IPS DF 19.7 (cell line): ENCODE data around the gene SLCO4A1.

Source experiments
- DNase-seq: peaks from one replicate; pipeline ENCODE4 v3.0.0-alpha.2; 2013; ENCODE audit warnings: low read depth, low spot score

SLCO4A1 gene

DNA sequence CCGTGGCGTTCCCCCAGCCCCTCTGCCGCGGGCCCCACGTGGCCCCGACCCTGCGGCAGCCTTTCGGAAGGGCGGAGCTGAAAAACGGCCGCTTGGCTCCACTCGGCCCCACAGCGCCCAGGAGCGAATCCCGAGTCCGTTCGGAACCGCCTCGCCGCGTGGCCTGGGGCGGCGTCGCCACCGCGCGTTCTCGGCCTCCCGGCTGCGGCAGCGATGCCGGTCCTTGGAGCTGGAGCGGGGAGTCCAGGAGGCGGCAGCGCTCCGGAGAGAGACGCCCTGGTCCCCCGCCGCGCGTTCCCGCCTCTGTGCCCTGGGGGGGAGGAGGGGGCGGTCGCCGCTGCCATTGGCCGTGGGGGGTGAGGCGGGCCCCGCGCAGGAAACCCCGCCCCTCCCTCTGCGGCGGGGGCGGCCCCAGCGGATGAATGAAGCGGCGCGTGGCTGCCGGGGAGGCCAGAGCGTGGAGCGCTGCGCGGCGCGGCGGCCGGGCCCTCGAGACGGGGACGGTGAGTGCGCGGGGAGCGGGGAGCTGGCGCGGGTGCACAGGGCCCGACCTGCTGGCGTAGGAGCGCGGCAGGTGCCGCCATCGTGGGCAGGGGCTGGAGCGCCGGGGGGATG lies at the start of gene SLCO4A1:
Gene SLCO4A1 (plus strand): TSS at position 453 of the 615 bp plus-strand sequence. CDS start 13,952 bp downstream, outside the sequence.
- DNase-seq: no peak

- DNase-seq: no peak
These were observed 49.7 kb upstream of the SLCO4A1 start for GRCh38 chr20:62592506-62593177.

- DNase-seq: no peak
These were observed 48.7 kb upstream of the SLCO4A1 start for GRCh38 chr20:62593616-62594015.

- DNase-seq: no peak
These were observed 47.2 kb upstream of the SLCO4A1 start for GRCh38 chr20:62595069-62595468.

- no peak for DNase-seq
These were observed 46.8 kb upstream of the SLCO4A1 start for GRCh38 chr20:62595491-62595890.

DNA sequence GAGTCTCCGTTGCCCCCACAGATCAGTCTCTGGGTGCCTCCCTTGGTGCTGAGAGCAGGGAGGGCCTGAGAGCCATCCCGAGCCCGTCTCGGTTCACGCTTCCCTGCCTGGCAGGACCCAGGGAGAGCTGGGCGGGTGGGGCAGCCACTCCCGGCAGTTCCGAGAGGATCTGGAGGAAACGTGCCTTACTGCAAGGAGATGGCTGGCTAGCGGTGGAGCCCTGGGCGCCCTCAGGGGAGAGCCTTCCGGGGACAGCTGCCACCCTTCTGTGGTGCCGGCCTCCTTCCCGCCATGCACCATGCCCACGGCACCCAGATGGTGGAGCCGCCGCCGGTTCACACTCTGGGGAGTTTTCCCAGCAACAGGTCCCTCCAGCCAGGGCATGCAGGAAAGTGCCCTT lies 45.8 kb upstream of the SLCO4A1 start:
- no peak for DNase-seq

- DNase-seq: no peak
These were observed 45.4 kb upstream of the SLCO4A1 start for GRCh38 chr20:62596921-62597320.

DNA sequence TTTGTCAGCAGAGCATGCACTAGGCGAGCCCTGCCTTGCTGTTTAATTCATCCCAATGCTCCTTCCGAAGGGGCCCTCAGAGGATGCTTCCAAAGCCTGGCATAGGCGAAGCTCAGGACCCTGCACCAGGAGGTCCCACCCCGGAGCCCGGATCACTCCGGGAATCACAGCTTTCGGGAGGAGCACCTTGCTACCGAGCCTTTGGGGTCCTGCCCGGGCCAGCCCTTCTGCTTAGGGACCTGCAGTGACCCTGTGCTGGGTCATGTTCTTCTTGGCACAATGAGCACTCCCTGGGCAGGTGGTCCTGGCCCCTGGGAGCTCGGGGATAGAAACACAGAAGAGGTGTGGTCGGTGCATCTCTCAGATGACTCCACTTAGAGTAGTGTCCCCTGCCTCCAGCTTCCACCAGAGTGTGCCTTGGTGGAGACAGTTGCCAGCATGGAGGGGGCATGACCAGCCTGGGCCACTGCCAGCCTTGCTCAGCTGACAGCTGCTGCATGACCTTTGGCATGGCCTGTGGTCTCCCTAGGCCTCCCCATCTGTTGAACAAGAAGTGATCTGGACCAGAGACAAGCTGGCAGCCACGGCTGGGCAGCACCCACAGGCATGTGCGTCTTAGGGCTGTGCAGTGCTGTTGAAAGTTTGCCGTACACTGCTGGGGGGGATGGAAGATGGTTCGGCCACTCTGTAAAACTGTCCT lies 44.7 kb upstream of the SLCO4A1 start:
- no peak for DNase-seq

DNA sequence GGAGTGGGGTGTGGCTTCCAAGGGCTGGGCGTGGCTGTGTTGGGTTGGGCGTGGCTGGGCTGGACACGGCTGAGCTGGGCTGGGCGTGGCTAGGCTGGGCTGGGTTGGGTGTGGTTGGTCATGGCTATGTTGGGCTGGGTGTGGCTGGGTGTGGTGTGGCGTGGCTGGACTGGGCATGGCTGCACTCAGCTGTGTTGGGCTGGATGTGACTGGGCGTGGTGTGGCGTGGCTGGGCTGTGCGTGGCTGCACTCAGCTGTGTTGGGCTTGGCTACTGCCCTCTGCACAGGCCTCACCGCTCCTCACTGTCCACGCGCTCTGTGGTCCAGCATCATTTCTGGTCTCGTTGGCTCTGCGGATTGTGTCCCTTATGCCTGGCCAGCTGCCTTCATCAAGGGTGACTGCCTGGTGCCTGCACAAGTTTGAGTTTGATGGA lies 43.5 kb upstream of the SLCO4A1 start:
- no peak for DNase-seq

GRCh38 chr20:62599216-62600110 lies 42.8 kb upstream of the SLCO4A1 start:
- DNase-seq: no peak

DNA sequence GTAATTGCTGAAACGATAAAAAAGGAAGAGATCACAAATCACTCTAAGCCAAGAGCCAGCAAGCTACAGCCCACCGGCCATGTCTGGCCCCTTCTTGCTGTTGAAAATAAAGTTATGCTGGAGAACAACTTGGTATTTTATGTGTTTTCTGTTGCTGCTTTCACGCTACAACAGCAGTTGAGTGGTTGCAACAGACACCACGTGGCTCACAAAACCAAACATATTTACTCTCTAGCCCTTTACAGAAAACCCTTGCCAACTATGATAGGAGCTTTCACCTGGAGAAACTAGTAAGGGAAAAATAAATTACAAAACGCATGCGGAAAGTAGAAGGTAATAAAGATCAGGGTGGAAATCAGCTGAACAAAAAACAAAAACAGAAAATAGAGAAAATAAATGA lies 41.1 kb upstream of the SLCO4A1 start:
- no peak for DNase-seq

GRCh38 chr20:62601714-62602113 lies 40.6 kb upstream of the SLCO4A1 start:
- DNase-seq: no peak

- DNase-seq: no peak
These were observed 39.8 kb upstream of the SLCO4A1 start for GRCh38 chr20:62602550-62602949.

- no peak for DNase-seq
These were observed 39.0 kb upstream of the SLCO4A1 start for GRCh38 chr20:62603021-62603906.

DNA sequence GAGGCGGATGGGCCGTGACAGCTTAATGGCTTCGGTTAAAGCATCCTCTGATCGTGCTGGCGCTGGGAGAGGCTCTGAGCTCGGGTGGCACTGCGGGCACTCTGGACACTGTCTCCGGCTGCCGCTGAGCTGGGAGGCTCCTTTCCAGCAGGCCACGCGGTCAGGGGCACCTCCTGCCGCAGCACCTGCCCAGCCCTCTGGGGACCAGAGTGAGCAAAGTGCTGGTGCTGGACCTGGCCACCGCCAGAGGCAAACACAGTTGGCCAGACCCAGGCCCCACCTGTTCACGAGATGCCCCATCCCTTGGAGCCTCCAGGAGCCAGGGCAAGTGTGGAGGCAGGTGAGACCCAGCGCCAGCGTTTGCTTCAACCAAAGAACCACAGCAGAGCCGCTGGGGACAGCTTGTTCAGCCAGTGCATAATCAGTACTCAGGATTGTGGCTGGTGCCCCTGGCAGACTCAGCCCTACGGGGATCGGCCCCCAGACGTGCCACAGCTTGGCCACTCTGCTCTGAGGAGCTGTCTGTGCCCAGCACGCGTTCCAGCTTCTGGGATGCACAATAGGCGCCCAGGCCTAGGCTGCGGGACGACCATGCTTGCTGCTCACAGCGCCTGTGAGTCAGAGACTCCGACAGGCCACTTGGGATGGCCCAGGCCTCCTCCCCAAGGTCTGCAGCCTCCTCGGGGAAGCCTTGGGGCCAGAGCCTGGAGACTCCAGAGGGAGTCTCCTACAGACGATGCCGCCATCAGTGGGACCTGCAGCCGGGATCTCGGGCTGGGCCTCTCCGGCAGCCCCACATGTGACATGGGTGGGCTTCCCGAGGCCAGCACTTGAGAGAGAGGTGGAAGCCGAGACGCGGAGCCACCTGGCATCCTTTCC lies 38.2 kb upstream of the SLCO4A1 start:
- DNase-seq: no peak

DNA sequence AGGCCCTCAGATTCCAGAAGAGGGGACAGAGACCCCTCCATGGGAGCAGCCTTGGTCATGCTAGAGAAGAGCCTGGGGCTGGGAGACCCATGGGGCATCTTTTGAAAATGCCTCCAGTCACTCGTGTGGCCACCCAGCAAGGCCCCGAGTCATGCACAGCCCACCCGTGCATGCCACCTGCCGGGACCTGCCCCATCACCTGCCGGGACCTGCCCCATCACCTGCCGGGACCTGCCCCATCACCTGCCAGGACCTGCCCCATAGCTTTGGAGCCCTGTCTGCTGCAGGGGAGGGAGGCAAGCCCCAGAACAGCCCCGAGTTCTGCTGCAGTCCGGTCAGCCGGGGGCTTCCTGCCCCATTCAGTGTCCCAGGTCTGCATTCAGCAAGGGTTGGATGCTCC lies 37.5 kb upstream of the SLCO4A1 start:
- DNase-seq: no peak

DNA sequence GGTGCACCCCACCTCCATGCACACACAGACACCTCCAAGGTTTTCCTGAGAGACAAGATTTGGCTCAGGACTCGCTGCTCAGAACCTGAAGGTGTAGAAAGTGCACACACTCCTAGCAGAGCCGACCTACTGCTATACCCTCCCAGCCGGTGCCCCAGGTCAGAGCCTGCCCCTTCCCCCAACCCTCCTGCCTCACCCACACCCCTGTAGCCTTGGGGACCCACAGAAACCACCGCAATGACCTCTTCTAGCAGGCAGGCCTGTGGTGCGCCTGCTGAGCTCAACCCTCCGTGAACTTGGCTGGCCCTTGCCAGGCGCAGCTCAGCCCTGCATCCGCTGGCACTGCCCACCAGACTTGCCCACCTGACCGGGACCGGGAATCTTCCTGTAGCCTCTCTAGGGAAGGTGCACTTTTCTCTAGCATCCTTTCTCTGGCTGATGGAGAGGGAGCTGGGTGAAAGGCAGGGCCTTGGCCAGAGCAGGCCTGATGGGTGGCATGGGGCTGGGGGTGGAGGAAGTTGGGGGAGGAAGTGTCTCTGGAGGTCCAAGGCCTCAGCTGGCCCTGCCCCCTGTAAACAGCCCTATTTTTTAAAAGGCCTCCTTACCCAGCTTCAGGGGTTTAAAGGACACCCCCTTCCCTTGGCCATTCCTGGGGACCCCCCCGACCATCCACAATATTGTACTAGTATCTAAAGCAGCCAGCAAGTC lies 36.9 kb upstream of the SLCO4A1 start:
- no peak for DNase-seq

DNA sequence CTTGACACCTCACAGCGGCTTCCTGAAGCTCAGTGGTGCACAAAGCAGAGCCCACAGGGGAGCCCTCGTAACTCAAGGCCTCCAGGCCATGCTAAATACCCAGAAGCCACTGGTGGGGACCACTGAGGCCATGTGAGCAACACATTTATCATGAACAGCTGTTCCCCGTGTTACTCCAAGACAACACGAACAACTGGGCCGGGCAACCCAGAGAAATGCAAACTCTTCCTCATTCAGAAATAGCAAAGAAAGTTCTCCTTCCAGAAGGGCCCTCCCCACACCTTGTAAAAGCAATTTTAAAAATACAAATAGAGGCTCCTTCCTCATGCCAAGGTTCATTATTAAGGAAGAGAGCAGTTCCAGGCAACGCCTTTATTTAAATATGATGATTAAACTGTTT lies 36.3 kb upstream of the SLCO4A1 start:
- no peak for DNase-seq

GRCh38 chr20:62606551-62607201 lies 35.6 kb upstream of the SLCO4A1 start:
- DNase-seq: no peak
